ENCODE results near the gene COBL.

COBL gene

GRCh38 chr7:51189777-51190176 lies 126.8 kb downstream of the COBL start:
- DNase-seq (ENCODE audit: low read depth): no peak
- TF ChIP-seq CTCF (conservative IDR thresholded peaks at IDR 0.05; ENCODE audit: low read depth, low read length): no peak
- H3K4me3 ChIP-seq (ENCODE audit: low read depth, low read length): no peak overlapping the region

- no peak overlapping the region for H3K4me3 ChIP-seq (ENCODE audit: low read depth, low read length)
- DNase-seq (ENCODE audit: low read depth): no peak
- no peak for TF ChIP-seq CTCF (conservative IDR thresholded peaks at IDR 0.05; ENCODE audit: low read depth, low read length)
These were observed 127.6 kb downstream of the COBL start for GRCh38 chr7:51188987-51189386.

GRCh38 chr7:51187941-51188340 lies 128.7 kb downstream of the COBL start:
- no peak for DNase-seq (ENCODE audit: low read depth)
- TF ChIP-seq CTCF (conservative IDR thresholded peaks at IDR 0.05; ENCODE audit: low read depth, low read length): no peak
- no peak overlapping the region for H3K4me3 ChIP-seq (ENCODE audit: low read depth, low read length)

- peak; percentile 2 for DNase-seq (ENCODE audit: low read depth)
- no peak overlapping the region for H3K4me3 ChIP-seq (ENCODE audit: low read depth, low read length)
- TF ChIP-seq CTCF (conservative IDR thresholded peaks at IDR 0.05; ENCODE audit: low read depth, low read length): no peak
These were observed 130.1 kb downstream of the COBL start for GRCh38 chr7:51186531-51186930.

- no peak for TF ChIP-seq CTCF (conservative IDR thresholded peaks at IDR 0.05; ENCODE audit: low read depth, low read length)
- no peak overlapping the region for H3K4me3 ChIP-seq (ENCODE audit: low read depth, low read length)
- no peak for DNase-seq (ENCODE audit: low read depth)
These were observed 133.9 kb downstream of the COBL start for GRCh38 chr7:51182636-51183166.

- no peak overlapping the region for H3K4me3 ChIP-seq (ENCODE audit: low read depth, low read length)
- no peak for DNase-seq (ENCODE audit: low read depth)
- no peak for TF ChIP-seq CTCF (conservative IDR thresholded peaks at IDR 0.05; ENCODE audit: low read depth, low read length)
These were observed 136.5 kb downstream of the COBL start for GRCh38 chr7:51180092-51180491.

GRCh38 chr7:51175992-51176388 lies 140.6 kb downstream of the COBL start:
- H3K4me3 ChIP-seq (ENCODE audit: low read depth, low read length): no peak overlapping the region
- no peak for TF ChIP-seq CTCF (conservative IDR thresholded peaks at IDR 0.05; ENCODE audit: low read depth, low read length)
- DNase-seq (ENCODE audit: low read depth): no peak

All from choroid plexus epithelial cell (primary cell).